ENCODE measurements around the gene CAVIN3.

DNA sequence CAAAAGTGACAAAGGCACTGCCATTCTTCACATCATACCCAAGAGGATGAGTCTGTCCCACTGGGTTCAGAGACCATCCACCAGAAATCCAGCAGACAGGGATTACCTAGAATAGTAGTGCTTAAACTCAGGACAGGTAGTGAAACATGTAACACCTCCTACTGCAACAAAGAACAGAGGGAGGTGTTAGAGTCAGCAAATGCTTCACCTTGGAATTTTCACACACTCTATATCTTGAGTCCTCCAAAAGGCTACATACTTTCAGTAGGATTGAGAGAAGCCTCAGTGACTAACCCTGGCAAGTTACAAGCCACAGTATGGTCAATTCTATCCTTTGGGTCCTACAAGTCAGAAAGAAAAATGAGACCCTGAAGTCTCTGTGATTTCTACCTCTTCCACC, 6.0 kb upstream of the CAVIN3 start:
- TF ChIP-seq TAF1 (IDR thresholded peaks at IDR 0.05; ENCODE audit: borderline replicate concordance, insufficient read depth, low read length) (no peak), SIN3A (IDR thresholded peaks at IDR 0.05; ENCODE audit: borderline replicate concordance, insufficient read depth, low read length) (no peak)
- TF ChIP-seq, protein P1, sequence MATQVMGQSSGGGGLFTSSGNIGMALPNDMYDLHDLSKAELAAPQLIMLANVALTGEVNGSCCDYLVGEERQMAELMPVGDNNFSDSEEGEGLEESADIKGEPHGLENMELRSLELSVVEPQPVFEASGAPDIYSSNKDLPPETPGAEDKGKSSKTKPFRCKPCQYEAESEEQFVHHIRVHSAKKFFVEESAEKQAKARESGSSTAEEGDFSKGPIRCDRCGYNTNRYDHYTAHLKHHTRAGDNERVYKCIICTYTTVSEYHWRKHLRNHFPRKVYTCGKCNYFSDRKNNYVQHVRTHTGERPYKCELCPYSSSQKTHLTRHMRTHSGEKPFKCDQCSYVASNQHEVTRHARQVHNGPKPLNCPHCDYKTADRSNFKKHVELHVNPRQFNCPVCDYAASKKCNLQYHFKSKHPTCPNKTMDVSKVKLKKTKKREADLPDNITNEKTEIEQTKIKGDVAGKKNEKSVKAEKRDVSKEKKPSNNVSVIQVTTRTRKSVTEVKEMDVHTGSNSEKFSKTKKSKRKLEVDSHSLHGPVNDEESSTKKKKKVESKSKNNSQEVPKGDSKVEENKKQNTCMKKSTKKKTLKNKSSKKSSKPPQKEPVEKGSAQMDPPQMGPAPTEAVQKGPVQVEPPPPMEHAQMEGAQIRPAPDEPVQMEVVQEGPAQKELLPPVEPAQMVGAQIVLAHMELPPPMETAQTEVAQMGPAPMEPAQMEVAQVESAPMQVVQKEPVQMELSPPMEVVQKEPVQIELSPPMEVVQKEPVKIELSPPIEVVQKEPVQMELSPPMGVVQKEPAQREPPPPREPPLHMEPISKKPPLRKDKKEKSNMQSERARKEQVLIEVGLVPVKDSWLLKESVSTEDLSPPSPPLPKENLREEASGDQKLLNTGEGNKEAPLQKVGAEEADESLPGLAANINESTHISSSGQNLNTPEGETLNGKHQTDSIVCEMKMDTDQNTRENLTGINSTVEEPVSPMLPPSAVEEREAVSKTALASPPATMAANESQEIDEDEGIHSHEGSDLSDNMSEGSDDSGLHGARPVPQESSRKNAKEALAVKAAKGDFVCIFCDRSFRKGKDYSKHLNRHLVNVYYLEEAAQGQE (IDR thresholded peaks at IDR 0.05; ENCODE audit: insufficient read depth in 1 of 2, low read depth in 2 of 2, low read length in 2 of 2) = no peak
